GM23338 (cell line): ENCODE results near the gene MCC. TPM values are rescaled to one million over a fixed set of nuclear protein-coding genes. Genes with fewer than 3 reads are reported as not detected.

Source experiments
- ATAC-seq: fragments of 200-7000 bp; cut with Tn5 transposase; 3 replicates; pipeline ENCODE4 v1.9.1; 2020
- DNase-seq: peaks from one replicate; pipeline ENCODE4 v3.0.0-alpha.2; 2015; ENCODE audit warnings: low spot score
- H2AFZ ChIP-seq: fragments of 200-600 bp; sonication (generic); 2 replicates; pipeline ENCODE4 v1.8.0; 2016; ENCODE audit warnings: antibody characterized with exemption, mild to moderate bottlenecking, moderate library complexity
- H3F3A ChIP-seq: fragments of 200-600 bp; sonication (generic); replicated peaks from 2 replicates; pipeline ENCODE4 v1.8.0; 2017; ENCODE audit warnings: antibody characterized with exemption, mixed run types, low read depth
- H3K27ac ChIP-seq: fragments of 200-600 bp; sonication (generic); 2 replicates; pipeline ENCODE4 v1.6.1; 2016; ENCODE audit warnings: low read depth
- H3K27me3 ChIP-seq: fragments of 200-600 bp; sonication (generic); 2 replicates; pipeline ENCODE4 v1.8.0; 2016; ENCODE audit warnings: mild to moderate bottlenecking, mixed run types, moderate library complexity; ENCODE audit not compliant: insufficient read depth
- H3K36me3 ChIP-seq: fragments of 200-600 bp; sonication (generic); 2 replicates; pipeline ENCODE4 v1.8.0; 2016; ENCODE audit warnings: mild to moderate bottlenecking; ENCODE audit not compliant: insufficient read depth
- H3K4me1 ChIP-seq: fragments of 200-600 bp; sonication (generic); 2 replicates; pipeline ENCODE4 v1.8.0; 2016; ENCODE audit warnings: mild to moderate bottlenecking, moderate library complexity; ENCODE audit not compliant: insufficient read depth
- H3K4me2 ChIP-seq: fragments of 200-600 bp; sonication (generic); 2 replicates; pipeline ENCODE4 v1.7.1; 2017; ENCODE audit warnings: mixed run types
- H3K4me3 ChIP-seq: fragments of 200-600 bp; sonication (generic); 2 replicates; pipeline ENCODE4 v1.6.1; 2016; ENCODE audit warnings: mixed run types
- H3K79me2 ChIP-seq: fragments of 200-600 bp; sonication (generic); replicated peaks from 2 replicates; pipeline ENCODE4 v1.8.0; 2017; ENCODE audit warnings: mild to moderate bottlenecking; ENCODE audit not compliant: insufficient read depth
- H3K9me2 ChIP-seq: fragments of 200-600 bp; sonication (generic); 2 replicates; pipeline ENCODE4 v1.8.0; 2017; ENCODE audit not compliant: insufficient read depth
- H4K20me1 ChIP-seq: fragments of 200-600 bp; sonication (generic); replicated peaks from 2 replicates; pipeline ENCODE4 v1.8.0; 2017; ENCODE audit warnings: mild to moderate bottlenecking; ENCODE audit not compliant: insufficient read depth
- H3K27ac Mint-ChIP-seq: 2 replicates; pipeline ENCODE4 v1.8.0; 2020; ENCODE audit warnings: inconsistent platforms, mild to moderate bottlenecking, moderate library complexity, mixed read lengths
- H3K27me3 Mint-ChIP-seq: 3 replicates; pipeline ENCODE4 v1.8.0; 2022; ENCODE audit warnings: low read depth, mild to moderate bottlenecking, moderate library complexity, mixed read lengths, inconsistent platforms; ENCODE audit not compliant: insufficient read depth, poor library complexity
- H3K36me3 Mint-ChIP-seq: 3 replicates; pipeline ENCODE4 v1.8.0; 2021; ENCODE audit warnings: low read depth, mild to moderate bottlenecking, inconsistent platforms, moderate library complexity, mixed read lengths
- H3K4me1 Mint-ChIP-seq: 3 replicates; pipeline ENCODE4 v1.8.0; 2020; ENCODE audit warnings: mild to moderate bottlenecking, inconsistent platforms, mixed read lengths
- H3K4me3 Mint-ChIP-seq: 3 replicates; pipeline ENCODE4 v1.8.0; 2021; ENCODE audit warnings: moderate library complexity, mild to moderate bottlenecking, inconsistent platforms, mixed read lengths
- H3K9me3 Mint-ChIP-seq: 3 replicates; pipeline ENCODE4 v1.8.0; 2020; ENCODE audit warnings: moderate library complexity, mild to moderate bottlenecking, inconsistent platforms, mixed read lengths
- CREB1 ChIP-seq: fragments of 250-450 bp; sonication (Bioruptor Pico); IDR thresholded peaks from 2 replicates; pipeline ENCODE4 v1.5.0; 2020; ENCODE audit warnings: low read depth, mild to moderate bottlenecking, moderate library complexity
- EZH2 ChIP-seq: fragments of 200-600 bp; sonication (generic); IDR thresholded peaks from one replicate; pipeline ENCODE4 v1.8.0; 2017; ENCODE audit warnings: antibody characterized with exemption, mild to moderate bottlenecking, low read depth; ENCODE audit not compliant: unreplicated experiment
- EZH2phosphoT487 ChIP-seq: fragments of 200-600 bp; sonication (generic); IDR thresholded peaks from one replicate; pipeline ENCODE4 v1.8.1; 2018; ENCODE audit warnings: antibody characterized with exemption; ENCODE audit not compliant: unreplicated experiment
- JUNB ChIP-seq: IDR thresholded peaks from one replicate; pipeline ENCODE4 v1.6.1; 2016; ENCODE audit warnings: antibody characterized with exemption; ENCODE audit not compliant: unreplicated experiment
- NANOG ChIP-seq: IDR thresholded peaks from 2 replicates; pipeline ENCODE4 v1.6.1; 2016; ENCODE audit warnings: antibody characterized with exemption, borderline replicate concordance
- POLR2AphosphoS5 ChIP-seq: IDR thresholded peaks from 2 replicates; pipeline ENCODE4 v1.6.1; 2016; ENCODE audit warnings: antibody characterized with exemption, low read depth
- STAT1 ChIP-seq: IDR thresholded peaks from one replicate; pipeline ENCODE4 v1.6.1; 2016; ENCODE audit warnings: antibody characterized with exemption; ENCODE audit not compliant: unreplicated experiment
- ZNF114 ChIP-seq: fragments of 250-450 bp; sonication (Bioruptor Pico); IDR thresholded peaks from 2 replicates; pipeline ENCODE4 v1.5.0; 2020; ENCODE audit warnings: mild to moderate bottlenecking, moderate library complexity
- ZNF331 ChIP-seq: fragments of 250-450 bp; sonication (Bioruptor Pico); IDR thresholded peaks from 2 replicates; pipeline ENCODE4 v1.5.0; 2020; ENCODE audit warnings: low read depth, mild to moderate bottlenecking, moderate library complexity
- polyA plus RNA-seq: library from polyadenylated mRNA; unstranded; fragments of >200 nt; fragmentation: Nextera tagmentation; extraction: Ambion mirVana; gene quantifications from 2 replicates; pipeline ENCODE4 v1.2.1, GENCODE V29; 2016
- total RNA-seq: library from RNA; depleted of rRNA; stranded (reverse); fragments of >200 nt; shearing (Covaris generic); gene quantifications from 2 replicates; pipeline ENCODE4 v1.2.3, GENCODE V29; 2014
- TF ChIP-seq, protein P1 (sequence below): IDR thresholded peaks from one replicate; pipeline ENCODE4 v1.6.1; 2018; ENCODE audit warnings: antibody characterized with exemption; ENCODE audit not compliant: unreplicated experiment
- TF ChIP-seq, protein P2 (sequence below), 2 experiments: fragments of 200-600 bp in 1 of 2; sonication (generic) in 1 of 2; conservative IDR thresholded peaks; 2 replicates each; pipeline versions ENCODE4 v1.5.1 to v1.6.1; 2016 to 2017; ENCODE audit warnings: antibody characterized with exemption in 2 of 2, low read depth in 2 of 2, mild to moderate bottlenecking in 2 of 2, moderate library complexity in 1 of 2
- TF ChIP-seq, protein P3 (sequence below): IDR thresholded peaks from 2 replicates; pipeline ENCODE4 v1.6.1; 2016; ENCODE audit warnings: antibody characterized with exemption
- TF ChIP-seq, protein P4 (sequence below): fragments of 250-450 bp; sonication (Bioruptor Pico); IDR thresholded peaks from 2 replicates; pipeline ENCODE4 v1.5.0; 2020; ENCODE audit warnings: mild to moderate bottlenecking, moderate library complexity

Gene MCC
- total and polyA plus RNA-seq, 2 experiments from 2014 or later = 3.8 to 10.1 TPM

DNA sequence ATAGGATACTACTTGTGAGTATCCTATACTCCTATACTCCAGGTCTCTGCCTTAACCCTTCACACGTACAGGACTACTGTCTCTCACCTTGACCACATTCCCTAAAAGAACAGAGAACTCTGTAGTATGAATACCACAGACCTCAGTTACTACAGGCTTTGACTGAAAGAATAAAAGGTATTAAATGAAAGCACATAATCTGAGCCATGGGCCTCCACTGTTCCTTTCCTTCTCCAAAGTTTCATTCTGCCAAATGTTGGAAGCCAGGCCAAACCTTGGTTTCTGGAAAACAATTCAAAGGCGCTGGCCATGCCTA lies 244.9 kb downstream of the MCC start:
- H3K9me3 Mint-ChIP-seq = no peaks in the 10 kb centered on the region
- peaks cover 29% of the 10 kb centered on the region for H3K4me1 Mint-ChIP-seq
- Histone ChIP-seq H3K27ac (no peak overlapping the region), H3K9me2 (no peaks in the 10 kb centered on the region), H3F3A (no peaks in the 10 kb centered on the region), H3K27me3 (no peaks in the 10 kb centered on the region), H3K4me2 (no peak overlapping the region), H3K79me2 (no peaks in the 10 kb centered on the region), H3K4me1 (peaks cover 19% of the 10 kb centered on the region), H3K36me3 (no peaks in the 10 kb centered on the region), H3K4me3 (no peak overlapping the region), H2AFZ (no peak overlapping the region), H4K20me1 (no peaks in the 10 kb centered on the region)
- TF ChIP-seq ZNF114 = no peak
- no peak for TF ChIP-seq NANOG
- TF ChIP-seq, protein P1, sequence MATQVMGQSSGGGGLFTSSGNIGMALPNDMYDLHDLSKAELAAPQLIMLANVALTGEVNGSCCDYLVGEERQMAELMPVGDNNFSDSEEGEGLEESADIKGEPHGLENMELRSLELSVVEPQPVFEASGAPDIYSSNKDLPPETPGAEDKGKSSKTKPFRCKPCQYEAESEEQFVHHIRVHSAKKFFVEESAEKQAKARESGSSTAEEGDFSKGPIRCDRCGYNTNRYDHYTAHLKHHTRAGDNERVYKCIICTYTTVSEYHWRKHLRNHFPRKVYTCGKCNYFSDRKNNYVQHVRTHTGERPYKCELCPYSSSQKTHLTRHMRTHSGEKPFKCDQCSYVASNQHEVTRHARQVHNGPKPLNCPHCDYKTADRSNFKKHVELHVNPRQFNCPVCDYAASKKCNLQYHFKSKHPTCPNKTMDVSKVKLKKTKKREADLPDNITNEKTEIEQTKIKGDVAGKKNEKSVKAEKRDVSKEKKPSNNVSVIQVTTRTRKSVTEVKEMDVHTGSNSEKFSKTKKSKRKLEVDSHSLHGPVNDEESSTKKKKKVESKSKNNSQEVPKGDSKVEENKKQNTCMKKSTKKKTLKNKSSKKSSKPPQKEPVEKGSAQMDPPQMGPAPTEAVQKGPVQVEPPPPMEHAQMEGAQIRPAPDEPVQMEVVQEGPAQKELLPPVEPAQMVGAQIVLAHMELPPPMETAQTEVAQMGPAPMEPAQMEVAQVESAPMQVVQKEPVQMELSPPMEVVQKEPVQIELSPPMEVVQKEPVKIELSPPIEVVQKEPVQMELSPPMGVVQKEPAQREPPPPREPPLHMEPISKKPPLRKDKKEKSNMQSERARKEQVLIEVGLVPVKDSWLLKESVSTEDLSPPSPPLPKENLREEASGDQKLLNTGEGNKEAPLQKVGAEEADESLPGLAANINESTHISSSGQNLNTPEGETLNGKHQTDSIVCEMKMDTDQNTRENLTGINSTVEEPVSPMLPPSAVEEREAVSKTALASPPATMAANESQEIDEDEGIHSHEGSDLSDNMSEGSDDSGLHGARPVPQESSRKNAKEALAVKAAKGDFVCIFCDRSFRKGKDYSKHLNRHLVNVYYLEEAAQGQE = no peak
- TF ChIP-seq STAT1 = no peak
- no peak for TF ChIP-seq CREB1 (CRISPR knock-in tag)
- TF ChIP-seq, protein P2, sequence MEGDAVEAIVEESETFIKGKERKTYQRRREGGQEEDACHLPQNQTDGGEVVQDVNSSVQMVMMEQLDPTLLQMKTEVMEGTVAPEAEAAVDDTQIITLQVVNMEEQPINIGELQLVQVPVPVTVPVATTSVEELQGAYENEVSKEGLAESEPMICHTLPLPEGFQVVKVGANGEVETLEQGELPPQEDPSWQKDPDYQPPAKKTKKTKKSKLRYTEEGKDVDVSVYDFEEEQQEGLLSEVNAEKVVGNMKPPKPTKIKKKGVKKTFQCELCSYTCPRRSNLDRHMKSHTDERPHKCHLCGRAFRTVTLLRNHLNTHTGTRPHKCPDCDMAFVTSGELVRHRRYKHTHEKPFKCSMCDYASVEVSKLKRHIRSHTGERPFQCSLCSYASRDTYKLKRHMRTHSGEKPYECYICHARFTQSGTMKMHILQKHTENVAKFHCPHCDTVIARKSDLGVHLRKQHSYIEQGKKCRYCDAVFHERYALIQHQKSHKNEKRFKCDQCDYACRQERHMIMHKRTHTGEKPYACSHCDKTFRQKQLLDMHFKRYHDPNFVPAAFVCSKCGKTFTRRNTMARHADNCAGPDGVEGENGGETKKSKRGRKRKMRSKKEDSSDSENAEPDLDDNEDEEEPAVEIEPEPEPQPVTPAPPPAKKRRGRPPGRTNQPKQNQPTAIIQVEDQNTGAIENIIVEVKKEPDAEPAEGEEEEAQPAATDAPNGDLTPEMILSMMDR (conservative IDR thresholded peaks at IDR 0.05; ENCODE audit: low read depth in 2 of 2) = no peak
- TF ChIP-seq, protein P3, sequence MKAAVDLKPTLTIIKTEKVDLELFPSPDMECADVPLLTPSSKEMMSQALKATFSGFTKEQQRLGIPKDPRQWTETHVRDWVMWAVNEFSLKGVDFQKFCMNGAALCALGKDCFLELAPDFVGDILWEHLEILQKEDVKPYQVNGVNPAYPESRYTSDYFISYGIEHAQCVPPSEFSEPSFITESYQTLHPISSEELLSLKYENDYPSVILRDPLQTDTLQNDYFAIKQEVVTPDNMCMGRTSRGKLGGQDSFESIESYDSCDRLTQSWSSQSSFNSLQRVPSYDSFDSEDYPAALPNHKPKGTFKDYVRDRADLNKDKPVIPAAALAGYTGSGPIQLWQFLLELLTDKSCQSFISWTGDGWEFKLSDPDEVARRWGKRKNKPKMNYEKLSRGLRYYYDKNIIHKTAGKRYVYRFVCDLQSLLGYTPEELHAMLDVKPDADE = no peak
- no peak for TF ChIP-seq POLR2AphosphoS5
- no peak for TF ChIP-seq EZH2
- TF ChIP-seq, protein P4, sequence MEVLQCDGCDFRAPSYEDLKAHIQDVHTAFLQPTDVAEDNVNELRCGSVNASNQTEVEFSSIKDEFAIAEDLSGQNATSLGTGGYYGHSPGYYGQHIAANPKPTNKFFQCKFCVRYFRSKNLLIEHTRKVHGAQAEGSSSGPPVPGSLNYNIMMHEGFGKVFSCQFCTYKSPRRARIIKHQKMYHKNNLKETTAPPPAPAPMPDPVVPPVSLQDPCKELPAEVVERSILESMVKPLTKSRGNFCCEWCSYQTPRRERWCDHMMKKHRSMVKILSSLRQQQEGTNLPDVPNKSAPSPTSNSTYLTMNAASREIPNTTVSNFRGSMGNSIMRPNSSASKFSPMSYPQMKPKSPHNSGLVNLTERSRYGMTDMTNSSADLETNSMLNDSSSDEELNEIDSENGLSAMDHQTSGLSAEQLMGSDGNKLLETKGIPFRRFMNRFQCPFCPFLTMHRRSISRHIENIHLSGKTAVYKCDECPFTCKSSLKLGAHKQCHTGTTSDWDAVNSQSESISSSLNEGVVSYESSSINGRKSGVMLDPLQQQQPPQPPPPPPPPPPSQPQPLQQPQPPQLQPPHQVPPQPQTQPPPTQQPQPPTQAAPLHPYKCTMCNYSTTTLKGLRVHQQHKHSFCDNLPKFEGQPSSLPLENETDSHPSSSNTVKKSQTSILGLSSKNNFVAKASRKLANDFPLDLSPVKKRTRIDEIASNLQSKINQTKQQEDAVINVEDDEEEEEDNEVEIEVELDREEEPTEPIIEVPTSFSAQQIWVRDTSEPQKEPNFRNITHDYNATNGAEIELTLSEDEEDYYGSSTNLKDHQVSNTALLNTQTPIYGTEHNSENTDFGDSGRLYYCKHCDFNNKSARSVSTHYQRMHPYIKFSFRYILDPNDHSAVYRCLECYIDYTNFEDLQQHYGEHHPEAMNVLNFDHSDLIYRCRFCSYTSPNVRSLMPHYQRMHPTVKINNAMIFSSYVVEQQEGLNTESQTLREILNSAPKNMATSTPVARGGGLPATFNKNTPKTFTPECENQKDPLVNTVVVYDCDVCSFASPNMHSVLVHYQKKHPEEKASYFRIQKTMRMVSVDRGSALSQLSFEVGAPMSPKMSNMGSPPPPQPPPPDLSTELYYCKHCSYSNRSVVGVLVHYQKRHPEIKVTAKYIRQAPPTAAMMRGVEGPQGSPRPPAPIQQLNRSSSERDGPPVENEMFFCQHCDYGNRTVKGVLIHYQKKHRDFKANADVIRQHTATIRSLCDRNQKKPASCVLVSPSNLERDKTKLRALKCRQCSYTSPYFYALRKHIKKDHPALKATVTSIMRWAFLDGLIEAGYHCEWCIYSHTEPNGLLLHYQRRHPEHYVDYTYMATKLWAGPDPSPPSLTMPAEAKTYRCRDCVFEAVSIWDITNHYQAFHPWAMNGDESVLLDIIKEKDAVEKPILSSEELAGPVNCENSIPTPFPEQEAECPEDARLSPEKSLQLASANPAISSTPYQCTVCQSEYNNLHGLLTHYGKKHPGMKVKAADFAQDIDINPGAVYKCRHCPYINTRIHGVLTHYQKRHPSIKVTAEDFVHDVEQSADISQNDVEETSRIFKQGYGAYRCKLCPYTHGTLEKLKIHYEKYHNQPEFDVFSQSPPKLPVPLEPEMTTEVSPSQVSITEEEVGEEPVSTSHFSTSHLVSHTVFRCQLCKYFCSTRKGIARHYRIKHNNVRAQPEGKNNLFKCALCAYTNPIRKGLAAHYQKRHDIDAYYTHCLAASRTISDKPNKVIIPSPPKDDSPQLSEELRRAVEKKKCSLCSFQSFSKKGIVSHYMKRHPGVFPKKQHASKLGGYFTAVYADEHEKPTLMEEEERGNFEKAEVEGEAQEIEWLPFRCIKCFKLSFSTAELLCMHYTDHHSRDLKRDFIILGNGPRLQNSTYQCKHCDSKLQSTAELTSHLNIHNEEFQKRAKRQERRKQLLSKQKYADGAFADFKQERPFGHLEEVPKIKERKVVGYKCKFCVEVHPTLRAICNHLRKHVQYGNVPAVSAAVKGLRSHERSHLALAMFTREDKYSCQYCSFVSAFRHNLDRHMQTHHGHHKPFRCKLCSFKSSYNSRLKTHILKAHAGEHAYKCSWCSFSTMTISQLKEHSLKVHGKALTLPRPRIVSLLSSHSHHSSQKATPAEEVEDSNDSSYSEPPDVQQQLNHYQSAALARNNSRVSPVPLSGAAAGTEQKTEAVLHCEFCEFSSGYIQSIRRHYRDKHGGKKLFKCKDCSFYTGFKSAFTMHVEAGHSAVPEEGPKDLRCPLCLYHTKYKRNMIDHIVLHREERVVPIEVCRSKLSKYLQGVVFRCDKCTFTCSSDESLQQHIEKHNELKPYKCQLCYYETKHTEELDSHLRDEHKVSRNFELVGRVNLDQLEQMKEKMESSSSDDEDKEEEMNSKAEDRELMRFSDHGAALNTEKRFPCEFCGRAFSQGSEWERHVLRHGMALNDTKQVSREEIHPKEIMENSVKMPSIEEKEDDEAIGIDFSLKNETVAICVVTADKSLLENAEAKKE (CRISPR knock-in tag) = no peak
- no peak for TF ChIP-seq EZH2phosphoT487
- no peak for TF ChIP-seq ZNF331 (CRISPR knock-in tag)
- TF ChIP-seq JUNB = no peak
- H3K27me3 Mint-ChIP-seq = peaks cover 5% of the 10 kb centered on the region
- no peak for ATAC-seq
- H3K27ac Mint-ChIP-seq = no peak overlapping the region
- no peaks in the 10 kb centered on the region; the same call in 2 of the 3 replicates for H3K36me3 Mint-ChIP-seq
- H3K4me3 Mint-ChIP-seq = no peak overlapping the region
- no peak for DNase-seq
